ENCODE measurements around the gene EFL1.
A peak's percentile ranks its signal among the peaks of the same experiment; 100 is the strongest.

The EFL1 gene

GRCh38 chr15:82158811-82159210 lies 103.7 kb downstream of the EFL1 start:
- TF ChIP-seq, protein P1, sequence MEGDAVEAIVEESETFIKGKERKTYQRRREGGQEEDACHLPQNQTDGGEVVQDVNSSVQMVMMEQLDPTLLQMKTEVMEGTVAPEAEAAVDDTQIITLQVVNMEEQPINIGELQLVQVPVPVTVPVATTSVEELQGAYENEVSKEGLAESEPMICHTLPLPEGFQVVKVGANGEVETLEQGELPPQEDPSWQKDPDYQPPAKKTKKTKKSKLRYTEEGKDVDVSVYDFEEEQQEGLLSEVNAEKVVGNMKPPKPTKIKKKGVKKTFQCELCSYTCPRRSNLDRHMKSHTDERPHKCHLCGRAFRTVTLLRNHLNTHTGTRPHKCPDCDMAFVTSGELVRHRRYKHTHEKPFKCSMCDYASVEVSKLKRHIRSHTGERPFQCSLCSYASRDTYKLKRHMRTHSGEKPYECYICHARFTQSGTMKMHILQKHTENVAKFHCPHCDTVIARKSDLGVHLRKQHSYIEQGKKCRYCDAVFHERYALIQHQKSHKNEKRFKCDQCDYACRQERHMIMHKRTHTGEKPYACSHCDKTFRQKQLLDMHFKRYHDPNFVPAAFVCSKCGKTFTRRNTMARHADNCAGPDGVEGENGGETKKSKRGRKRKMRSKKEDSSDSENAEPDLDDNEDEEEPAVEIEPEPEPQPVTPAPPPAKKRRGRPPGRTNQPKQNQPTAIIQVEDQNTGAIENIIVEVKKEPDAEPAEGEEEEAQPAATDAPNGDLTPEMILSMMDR (IDR thresholded peaks at IDR 0.05; ENCODE audit: extremely low read depth, missing control alignments), result no peak
- no peak for DNase-seq (ENCODE audit: low spot score)

DNA sequence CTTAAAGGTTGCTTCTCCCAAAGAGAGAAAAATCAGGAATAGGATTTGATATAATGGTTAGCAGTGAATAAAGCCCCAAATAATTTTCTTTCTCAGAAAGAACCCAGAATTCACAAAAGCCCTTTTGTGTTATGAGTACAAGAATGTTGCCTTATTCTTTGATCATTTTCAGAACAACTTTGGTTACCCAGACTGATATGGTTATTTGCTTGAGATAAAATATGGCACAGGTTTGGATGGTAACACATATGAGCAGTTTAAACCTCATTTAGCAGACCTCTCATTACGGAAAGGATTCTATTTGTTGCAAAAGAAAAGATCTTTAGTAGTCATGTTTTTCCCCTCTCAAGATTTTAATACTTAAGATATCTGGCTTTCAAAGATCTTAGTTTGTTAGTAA lies 111.9 kb downstream of the EFL1 start:
- TF ChIP-seq, protein P1 (IDR thresholded peaks at IDR 0.05; ENCODE audit: extremely low read depth, missing control alignments), result no peak
- no peak for DNase-seq (ENCODE audit: low spot score)

GRCh38 chr15:82146990-82147461 lies 115.5 kb downstream of the EFL1 start:
- TF ChIP-seq, protein P1 (IDR thresholded peaks at IDR 0.05; ENCODE audit: extremely low read depth, missing control alignments), result no peak
- DNase-seq (ENCODE audit: low spot score), result no peak

GRCh38 chr15:82146576-82146975 lies 116.0 kb downstream of the EFL1 start:
- no peak for DNase-seq (ENCODE audit: low spot score)
- TF ChIP-seq, protein P1 (IDR thresholded peaks at IDR 0.05; ENCODE audit: extremely low read depth, missing control alignments), result no peak

DNA sequence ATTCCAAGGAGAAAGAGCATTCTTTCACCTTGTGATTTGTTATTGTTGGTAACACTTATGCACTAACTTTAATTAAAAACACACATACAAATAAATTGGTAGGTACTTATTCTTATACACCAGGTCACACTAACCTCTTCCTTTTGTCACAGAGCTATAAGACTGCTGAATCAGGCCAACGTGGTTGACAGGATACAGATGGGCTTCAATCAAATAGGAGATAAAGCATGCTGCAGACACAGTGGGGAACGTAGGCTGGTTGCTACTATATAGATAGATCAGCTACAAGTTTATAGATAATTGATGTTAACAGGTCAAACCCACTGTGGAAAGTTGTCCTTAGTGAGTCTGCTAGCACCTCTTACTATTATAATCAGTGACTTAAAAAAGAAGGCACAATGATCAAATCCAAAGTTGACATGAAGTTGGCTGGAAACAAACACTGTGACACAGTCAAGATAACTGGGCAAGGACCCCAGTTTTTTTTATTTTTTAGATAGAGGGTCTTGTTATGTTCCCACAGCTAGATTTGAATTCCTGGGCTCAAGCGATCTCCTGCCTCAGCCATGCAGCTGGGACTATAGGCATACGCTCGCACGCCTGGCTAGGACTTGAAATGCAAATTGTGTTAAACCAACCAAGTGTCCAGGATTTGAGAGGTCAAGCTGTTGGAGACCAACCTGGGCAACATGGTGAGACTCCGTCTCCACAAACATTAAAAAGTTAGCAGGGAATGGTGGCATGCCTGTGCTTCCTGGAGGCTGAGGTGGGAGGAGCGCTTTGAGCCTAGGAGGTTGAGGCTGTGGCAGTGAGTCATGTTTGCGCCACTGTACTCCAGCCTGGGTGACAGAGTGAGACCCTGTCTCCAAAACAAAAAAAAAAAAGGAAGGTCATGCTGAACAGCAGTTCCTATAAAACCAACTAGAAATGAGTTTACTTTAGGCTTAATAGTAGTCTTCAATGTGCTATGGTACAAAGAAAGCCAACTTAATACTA lies 118.8 kb downstream of the EFL1 start:
- no peak for DNase-seq (ENCODE audit: low spot score)
- TF ChIP-seq, protein P1 (IDR thresholded peaks at IDR 0.05; ENCODE audit: extremely low read depth, missing control alignments), result no peak

- TF ChIP-seq, protein P1 (IDR thresholded peaks at IDR 0.05; ENCODE audit: extremely low read depth, missing control alignments), result no peak
- no peak for DNase-seq (ENCODE audit: low spot score)
Observed at GRCh38 chr15:82140886-82141285, 121.6 kb downstream of the EFL1 start.

GRCh38 chr15:82139823-82140268 lies 122.7 kb downstream of the EFL1 start:
- TF ChIP-seq, protein P1 (IDR thresholded peaks at IDR 0.05; ENCODE audit: extremely low read depth, missing control alignments), result peak; percentile 22

More at GRCh38 chr15:82139823-82140268, 122.7 kb downstream of the EFL1 start:
- DNase-seq (ENCODE audit: low spot score), result peak; percentile 25

Measured in GM20000 (cell line).